Breast epithelium (tissue), 3 donors: ENCODE measurements around the gene EEF1A2.

ENCODE experiments used
- CTCF ChIP-seq, 3 donors: fragments of 450-650 bp; IDR thresholded peaks; one replicate each; pipeline ENCODE4 v1.5.1; 2016 to 2017; ENCODE audit warnings: antibody characterized with exemption in 3 of 3, mild to moderate bottlenecking in 3 of 3, moderate library complexity in 3 of 3
- POLR2A ChIP-seq: fragments of 450-650 bp; IDR thresholded peaks from one replicate; pipeline ENCODE4 v1.6.1; 2016; ENCODE audit warnings: antibody characterized with exemption, mild to moderate bottlenecking, moderate library complexity
- POLR2AphosphoS5 ChIP-seq, 3 donors: sonication (generic); formaldehyde crosslinking; IDR thresholded peaks; one replicate each; pipeline ENCODE4 v1.6.1; 2017; ENCODE audit warnings: antibody characterized with exemption in 3 of 3

DNA sequence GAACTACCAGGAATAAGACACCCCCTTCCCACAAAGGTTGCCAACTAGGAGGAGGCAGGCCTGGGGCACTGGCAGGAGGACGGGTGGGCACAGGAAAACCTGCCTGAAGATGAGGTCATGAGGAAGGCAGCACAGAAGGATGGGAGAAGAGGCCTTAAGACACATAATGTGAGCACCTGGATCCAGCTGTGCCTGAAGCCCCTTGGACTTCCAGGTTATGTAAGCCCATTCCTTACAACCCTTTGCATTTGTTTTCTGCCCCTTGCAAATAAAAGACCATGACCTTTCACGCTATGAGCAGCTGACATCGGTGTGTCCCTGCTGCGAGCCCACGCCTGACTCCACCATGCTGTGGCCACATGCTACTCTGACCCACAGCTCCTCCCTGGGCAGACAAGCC lies 49.9 kb downstream of the EEF1A2 start:
- TF ChIP-seq CTCF (IDR thresholded peaks at IDR 0.05): no peak
- TF ChIP-seq POLR2AphosphoS5 (IDR thresholded peaks at IDR 0.05): no peak
- TF ChIP-seq POLR2A: no peak
